GM18517 (cell line): ENCODE results near the gene HLA-A.
"Not testable (repeated sequence)": the region's sequence is repeated elsewhere in the genome, so short reads cannot be mapped to it uniquely, and the experiment has no call there.

Experiments
- ATAC-seq: cut with Tn5 transposase; IDR thresholded peaks from one replicate; pipeline ENCODE4 v1.9.1; 2021; ENCODE audit warnings: mild to moderate bottlenecking, moderate library complexity; ENCODE audit not compliant: unreplicated experiment

HLA-A gene

GRCh38 chr6:29942275-29943052 is at the start of gene HLA-A:
Gene HLA-A (plus strand): TSS chr6:29942532. CDS start chr6:29942554, 22 bp downstream.
- peak; percentile 88 for ATAC-seq

GRCh38 chr6:29892696-29893095 is 49.6 kb upstream of the HLA-A start:
- no peak for ATAC-seq

- no peak for ATAC-seq
These were observed 43.1 kb upstream of the HLA-A start for GRCh38 chr6:29899281-29899680.

GRCh38 chr6:29905286-29905685 is 37.0 kb upstream of the HLA-A start:
- no peak for ATAC-seq

- no peak for ATAC-seq
These were observed 34.5 kb upstream of the HLA-A start for GRCh38 chr6:29907637-29908340.

- ATAC-seq = no peak
These were observed 34.0 kb upstream of the HLA-A start for GRCh38 chr6:29908341-29908662.

GRCh38 chr6:29908710-29909109 is 33.6 kb upstream of the HLA-A start:
- ATAC-seq = no peak

GRCh38 chr6:29909985-29910384 is 32.3 kb upstream of the HLA-A start:
- ATAC-seq = no peak

GRCh38 chr6:29912840-29913239 is 29.5 kb upstream of the HLA-A start:
- ATAC-seq = no peak

- ATAC-seq = no peak
These were observed 25.6 kb upstream of the HLA-A start for GRCh38 chr6:29916741-29917140.

- ATAC-seq = no peak
These were observed 24.5 kb upstream of the HLA-A start for GRCh38 chr6:29917857-29918256.

GRCh38 chr6:29919506-29920445 is 22.6 kb upstream of the HLA-A start:
- ATAC-seq = no peak

GRCh38 chr6:29924287-29924686 is 18.0 kb upstream of the HLA-A start:
- no peak for ATAC-seq

GRCh38 chr6:29924731-29925130 is 17.6 kb upstream of the HLA-A start:
- ATAC-seq = no peak

GRCh38 chr6:29925321-29925720 is 17.0 kb upstream of the HLA-A start:
- ATAC-seq = no peak

GRCh38 chr6:29925727-29926412 is 16.5 kb upstream of the HLA-A start:
- ATAC-seq = no peak

GRCh38 chr6:29926413-29927274 is 15.7 kb upstream of the HLA-A start:
- peak; percentile 47 for ATAC-seq

GRCh38 chr6:29927275-29927569 is 15.1 kb upstream of the HLA-A start:
- no peak for ATAC-seq

GRCh38 chr6:29927841-29928388 is 14.4 kb upstream of the HLA-A start:
- no peak for ATAC-seq

GRCh38 chr6:29930047-29930446 is 12.3 kb upstream of the HLA-A start:
- not testable (repeated sequence) for ATAC-seq
